Neural progenitor cell (in vitro differentiated cells): Measurements from ENCODE around the gene FOXO1.

Experiments
- EZH2 ChIP-seq: fragments of 200-600 bp; sonication (generic); IDR thresholded peaks from 2 replicates; pipeline ENCODE4 v1.6.1; 2017; ENCODE audit warnings: antibody characterized with exemption, mild to moderate bottlenecking, moderate library complexity
- TF ChIP-seq, protein P1 (sequence below): fragments of 200-600 bp; sonication (generic); IDR thresholded peaks from 2 replicates; pipeline ENCODE4 v1.5.1; 2017; ENCODE audit warnings: antibody characterized with exemption, mild to moderate bottlenecking

- TF ChIP-seq EZH2, result no peak
- TF ChIP-seq, protein P1, sequence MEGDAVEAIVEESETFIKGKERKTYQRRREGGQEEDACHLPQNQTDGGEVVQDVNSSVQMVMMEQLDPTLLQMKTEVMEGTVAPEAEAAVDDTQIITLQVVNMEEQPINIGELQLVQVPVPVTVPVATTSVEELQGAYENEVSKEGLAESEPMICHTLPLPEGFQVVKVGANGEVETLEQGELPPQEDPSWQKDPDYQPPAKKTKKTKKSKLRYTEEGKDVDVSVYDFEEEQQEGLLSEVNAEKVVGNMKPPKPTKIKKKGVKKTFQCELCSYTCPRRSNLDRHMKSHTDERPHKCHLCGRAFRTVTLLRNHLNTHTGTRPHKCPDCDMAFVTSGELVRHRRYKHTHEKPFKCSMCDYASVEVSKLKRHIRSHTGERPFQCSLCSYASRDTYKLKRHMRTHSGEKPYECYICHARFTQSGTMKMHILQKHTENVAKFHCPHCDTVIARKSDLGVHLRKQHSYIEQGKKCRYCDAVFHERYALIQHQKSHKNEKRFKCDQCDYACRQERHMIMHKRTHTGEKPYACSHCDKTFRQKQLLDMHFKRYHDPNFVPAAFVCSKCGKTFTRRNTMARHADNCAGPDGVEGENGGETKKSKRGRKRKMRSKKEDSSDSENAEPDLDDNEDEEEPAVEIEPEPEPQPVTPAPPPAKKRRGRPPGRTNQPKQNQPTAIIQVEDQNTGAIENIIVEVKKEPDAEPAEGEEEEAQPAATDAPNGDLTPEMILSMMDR, result no peak
Observed at GRCh38 chr13:40508767-40509342, 157.6 kb downstream of the FOXO1 start.
